ENCODE measurements around the gene ARHGEF38.

The ARHGEF38 gene

DNA sequence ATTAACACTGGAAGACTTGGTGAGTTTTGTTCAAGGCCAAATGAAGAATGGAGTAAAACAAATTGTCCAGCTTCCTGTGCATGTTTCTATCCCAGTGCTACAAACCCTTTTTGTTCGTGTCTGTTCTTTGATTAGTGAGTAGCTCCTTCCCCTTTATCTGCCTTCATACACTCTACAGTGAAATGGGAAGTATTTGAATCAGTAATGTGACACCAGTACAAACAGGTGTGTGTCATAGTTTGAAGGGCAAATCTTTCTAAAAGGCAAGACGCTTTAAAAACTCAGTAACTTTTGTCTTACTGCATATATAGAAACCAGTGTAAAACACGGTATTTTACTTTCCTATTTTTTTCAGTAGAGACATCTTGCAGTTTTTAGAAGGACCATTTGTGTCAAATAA lies 5.9 kb downstream of the ARHGEF38 start:
- DNase-seq (ENCODE audit: low spot score) = no peak

DNA sequence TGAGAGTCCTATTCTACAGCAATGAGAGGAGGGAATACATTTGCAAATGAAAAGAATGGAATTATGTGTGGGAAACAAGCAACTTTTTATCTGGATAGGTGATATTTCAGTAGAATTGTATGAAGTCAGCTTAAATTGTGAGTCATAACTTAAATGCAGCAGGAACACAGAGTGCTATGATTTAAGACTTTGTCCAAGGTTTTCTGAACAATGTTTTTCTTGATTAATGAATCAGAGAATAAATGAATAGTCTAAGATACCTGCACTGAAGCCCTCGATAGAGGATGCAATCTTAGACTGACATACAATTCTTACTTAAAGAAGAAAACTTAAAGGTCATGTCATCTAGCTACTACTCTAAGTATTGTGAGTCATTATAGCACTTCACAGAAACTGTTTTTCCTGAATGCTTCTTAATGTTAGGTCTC lies 8.0 kb downstream of the ARHGEF38 start:
- DNase-seq (ENCODE audit: low spot score) = no peak

DNA sequence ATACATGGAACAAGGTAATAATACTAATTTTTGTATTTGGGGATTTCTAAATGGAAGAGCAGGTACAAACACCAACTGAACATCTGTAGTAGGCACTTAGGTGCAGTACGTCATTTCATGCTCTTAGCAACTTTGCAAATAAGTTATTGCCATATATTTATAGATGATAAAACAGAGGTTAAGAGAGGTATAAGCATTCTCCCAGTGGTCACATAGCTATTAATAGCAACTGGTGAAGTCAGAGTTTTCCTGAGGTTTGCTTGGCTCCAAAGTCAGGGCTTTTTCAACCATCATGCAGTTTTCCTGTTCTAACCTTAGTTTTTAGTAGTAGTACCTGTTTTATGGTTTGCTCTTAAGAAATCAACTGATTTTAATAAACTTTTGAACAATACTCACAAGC lies 10.9 kb downstream of the ARHGEF38 start:
- no peak for DNase-seq (ENCODE audit: low spot score)

DNA sequence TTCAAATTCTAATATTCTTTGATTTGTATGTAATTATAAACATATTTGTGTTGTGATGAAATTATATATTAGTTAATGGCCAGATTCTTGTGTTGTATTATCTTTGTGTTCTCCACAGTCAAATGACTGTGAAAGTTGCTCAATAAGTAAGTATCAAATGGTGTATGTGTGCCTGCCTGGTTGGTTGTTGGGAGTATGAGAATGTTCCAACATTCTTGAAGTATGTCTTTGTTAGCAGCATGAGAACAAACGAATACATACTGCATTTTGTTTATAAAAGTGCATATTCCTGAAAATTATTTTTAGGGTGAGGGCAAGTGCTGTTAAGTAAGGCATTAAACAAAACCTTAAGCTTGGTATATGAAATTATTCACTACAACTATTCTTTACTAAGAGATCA lies 16.2 kb downstream of the ARHGEF38 start:
- no peak for DNase-seq (ENCODE audit: low spot score)

DNA sequence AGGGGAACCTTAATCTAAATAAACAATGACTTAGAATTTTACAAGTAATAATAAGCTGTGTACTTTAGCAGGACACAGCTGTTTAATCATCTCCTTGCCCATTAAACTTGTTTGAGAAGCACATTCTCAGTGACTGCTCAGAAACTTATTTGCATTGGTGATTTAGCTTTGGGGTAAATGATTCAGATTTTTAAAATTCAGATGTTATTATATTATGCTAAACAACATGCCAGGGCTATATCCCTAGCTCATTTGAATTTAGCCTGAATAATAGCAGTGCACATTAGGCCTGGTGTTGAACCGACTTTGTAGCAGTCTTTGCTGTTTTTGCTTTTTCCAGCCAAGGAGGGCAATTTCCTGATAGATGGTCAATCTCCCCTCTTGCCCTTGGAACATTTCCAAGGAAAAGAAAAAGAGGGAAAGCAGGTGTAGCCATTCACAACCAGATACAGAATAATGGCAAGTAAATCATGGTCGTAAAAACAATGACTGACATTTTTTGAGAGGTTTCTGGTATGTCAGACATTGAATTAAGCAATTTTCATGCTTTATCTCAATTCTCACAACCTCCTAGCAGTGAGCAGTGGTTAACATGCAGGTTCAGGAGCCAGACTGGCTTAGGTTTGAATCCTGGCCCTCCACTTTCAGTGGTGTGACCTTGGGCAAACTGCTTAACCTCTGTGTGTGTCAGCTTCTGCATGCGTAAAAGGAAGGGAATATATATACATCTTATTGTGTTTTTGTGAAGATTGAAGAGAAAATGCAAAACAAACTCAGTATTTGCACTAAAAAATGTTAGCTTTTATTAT lies 16.8 kb downstream of the ARHGEF38 start:
- no peak for DNase-seq (ENCODE audit: low spot score)

DNA sequence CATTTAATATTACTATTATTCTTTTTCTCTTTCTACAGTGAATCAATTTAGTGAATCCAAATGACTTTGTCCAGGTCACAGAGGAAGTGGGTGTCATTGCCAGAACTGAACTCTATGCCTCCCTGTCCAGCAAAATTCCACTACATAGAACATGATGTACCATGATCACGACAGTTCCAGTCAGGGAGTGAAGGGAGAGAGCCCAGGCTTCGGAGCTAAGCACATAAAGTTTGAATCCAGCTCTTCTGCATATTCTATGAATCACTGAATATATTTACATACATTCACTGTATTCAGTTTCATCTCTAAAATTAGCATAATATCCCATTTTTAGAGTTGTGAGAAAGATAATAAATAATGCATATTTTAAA lies 17.4 kb downstream of the ARHGEF38 start:
- no peak for DNase-seq (ENCODE audit: low spot score)

DNA sequence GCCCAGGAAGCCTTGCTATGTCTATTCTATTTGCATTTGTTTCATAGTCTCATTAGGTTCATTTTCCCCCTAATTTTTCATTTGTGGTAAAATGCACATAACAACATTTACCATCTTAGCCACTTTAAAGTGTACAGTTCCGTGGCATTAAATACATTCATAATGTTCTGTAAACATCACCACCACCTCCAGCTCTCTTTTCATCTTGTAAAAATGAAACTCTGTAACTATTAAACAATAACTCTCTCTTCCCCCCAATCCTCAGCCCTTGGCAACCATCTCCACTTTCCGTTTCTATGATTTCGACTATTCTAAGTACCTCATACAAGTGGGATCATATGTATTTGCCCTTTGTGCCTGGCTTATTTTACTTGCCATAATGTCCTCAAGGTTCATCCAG lies 19.9 kb downstream of the ARHGEF38 start:
- DNase-seq (ENCODE audit: low spot score) = no peak

DNA sequence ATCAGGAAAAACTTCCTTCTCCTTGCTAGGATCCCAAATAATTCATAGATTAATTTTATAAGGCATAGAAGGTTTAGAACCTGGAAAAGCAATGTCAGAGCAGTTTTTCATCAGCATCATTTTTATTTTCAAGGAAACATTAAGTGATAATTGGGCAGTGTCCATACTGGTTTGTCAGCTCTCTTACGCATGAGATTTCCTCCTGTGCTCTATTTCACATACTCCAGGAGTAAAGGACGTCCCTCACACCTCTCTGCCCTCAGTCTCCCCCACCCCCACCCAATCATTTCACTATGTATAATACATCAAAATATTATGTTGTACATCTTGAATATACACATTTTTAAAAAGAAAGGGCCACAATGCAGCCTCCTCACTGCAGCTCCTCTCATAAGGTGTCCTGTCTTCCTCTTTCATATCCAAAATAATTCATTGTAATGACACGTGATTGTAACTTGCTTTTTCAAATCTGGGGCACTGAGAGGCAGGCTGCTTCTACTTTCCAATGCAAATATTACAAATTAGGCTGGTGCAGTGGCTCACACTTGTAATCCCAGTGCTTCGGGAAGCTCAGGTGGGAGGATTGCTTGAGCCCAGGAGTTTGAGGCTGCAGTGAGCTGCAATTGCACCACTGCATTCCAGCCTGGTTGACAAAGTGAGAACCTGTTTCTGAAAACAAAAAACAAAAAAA lies 34.4 kb downstream of the ARHGEF38 start:
- no peak for DNase-seq (ENCODE audit: low spot score)

DNA sequence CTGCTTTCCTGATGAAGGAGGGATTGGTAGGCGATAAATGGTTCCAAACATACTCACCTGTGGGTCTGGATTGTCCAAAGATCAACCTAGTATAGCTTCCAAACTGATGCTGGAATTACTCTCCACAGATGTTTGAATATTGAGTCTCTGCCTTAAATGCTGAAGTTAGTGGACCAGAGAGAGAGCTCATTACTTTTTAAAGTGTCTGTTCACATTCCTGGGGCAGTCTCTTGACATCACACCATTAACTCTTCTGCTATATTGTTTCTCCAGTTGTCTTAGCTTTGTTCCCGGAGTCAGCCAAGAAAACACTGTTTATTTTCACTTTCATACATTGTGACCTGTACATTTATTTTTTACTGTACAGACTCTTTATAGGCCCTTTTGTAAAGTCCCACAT lies 35.4 kb downstream of the ARHGEF38 start:
- DNase-seq (ENCODE audit: low spot score) = no peak

DNA sequence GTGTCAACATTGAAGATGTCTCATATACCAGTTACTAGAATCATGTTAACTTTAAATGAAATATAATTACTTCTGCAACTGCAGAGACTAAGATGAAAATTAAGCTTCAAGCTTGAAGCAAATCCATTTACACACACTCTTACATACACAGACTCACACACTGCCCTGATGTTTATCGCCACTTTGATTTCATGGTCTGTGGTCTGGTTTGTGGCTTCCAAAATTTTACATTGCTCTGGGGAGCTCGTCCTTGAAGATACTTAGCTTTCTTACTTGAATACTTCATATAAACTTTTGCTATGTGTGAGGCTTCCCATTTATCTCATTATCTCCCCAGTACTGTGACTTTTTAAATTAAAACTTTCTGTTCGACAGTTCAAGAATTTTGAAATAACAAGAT lies 35.8 kb downstream of the ARHGEF38 start:
- DNase-seq (ENCODE audit: low spot score) = no peak

DNA sequence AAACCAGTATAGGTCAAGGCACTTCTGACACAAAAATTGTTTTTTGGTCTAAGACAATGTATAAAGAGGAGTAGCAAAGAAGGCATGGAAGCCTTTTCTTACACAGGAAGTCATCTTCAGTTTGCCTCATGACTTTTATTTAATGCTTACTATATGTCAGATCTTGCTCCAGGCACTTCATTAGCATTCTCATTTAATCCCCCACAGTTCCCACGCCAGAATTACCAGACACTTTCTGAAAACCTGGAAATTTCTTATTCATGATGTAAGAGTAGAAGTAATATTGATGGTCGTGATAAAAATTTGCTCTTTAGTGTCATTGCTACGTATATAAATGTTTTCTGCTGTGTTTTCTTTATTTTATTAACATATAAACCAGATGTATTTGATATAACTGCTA lies 39.2 kb downstream of the ARHGEF38 start:
- DNase-seq (ENCODE audit: low spot score) = no peak

DNA sequence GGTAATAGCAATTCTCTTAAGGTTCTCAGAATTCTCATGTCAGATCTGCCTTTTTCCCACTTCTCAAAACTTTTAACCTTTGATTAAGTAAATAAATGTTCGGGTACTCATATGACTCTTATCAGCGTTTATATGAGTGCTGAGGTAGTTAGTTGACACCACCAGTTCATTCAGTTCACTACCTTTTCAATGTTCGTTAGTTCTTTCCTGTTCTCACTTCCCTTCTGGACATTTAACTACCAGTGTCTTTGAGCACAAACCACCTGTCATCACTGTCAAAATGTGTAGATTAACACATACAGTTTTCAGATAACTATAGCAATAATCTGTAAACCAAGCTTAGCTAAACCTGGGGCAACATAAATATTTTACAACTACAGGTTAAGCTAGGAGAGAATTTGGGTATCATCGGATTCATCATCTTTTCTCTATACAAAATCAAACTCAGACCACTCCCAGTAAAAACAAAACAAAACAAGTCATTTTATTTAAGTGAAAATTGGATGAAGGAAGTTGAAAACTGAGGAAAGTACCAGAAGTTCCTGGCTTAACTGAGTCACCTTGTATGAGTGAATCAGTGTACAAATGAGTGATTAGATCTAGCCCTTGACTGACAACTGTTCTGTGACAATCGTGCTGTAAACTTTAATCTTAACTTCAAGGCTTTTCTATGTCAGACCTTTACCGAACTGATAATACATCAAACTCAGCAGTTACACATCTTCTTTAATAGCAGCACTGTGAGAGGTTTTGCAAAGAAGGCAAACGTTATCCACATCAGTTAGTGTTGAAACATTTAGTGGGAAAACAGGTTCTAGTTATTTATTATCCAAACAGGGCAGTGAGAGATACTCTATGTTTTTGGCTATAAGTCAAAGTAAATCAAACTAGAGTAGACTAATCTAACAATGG lies 41.9 kb downstream of the ARHGEF38 start:
- DNase-seq (ENCODE audit: low spot score) = no peak

DNA sequence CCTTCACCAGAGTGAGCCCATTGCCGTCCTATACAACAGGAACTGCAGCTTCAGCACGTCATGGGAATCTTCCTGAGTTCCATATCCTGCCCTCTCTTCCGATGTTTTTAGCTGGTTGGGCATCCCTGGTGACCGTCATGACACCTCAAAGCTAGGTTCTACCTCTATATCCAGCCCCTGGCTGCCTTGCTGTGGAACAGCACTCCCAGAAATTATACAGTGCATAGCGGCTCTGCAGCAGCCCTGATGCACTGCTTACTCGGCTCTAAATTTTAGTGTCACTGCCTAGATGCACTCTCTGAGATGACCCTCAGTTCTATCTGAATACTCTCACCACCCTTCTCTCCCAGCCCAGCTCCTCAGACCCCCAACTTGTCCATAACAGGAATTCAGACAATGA lies 44.3 kb downstream of the ARHGEF38 start:
- DNase-seq (ENCODE audit: low spot score) = no peak

DNA sequence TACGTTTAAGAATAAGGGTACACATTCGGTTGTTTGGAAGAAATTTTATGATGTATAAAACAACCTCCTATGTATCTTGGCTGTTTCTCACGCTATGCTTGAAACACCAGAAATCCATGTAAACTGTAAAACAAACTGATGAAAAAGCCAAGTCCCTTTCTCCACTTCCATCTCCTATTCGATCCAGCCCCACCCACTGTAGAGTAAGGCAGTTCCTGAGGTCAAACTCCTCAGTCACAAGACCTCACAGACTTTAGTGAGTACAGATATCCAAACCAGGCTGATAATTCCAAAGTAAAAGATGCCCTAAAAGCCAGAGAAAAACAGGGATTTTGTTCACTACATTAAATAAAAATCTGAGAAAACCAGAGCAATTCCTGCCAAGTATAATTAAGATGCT lies 45.6 kb downstream of the ARHGEF38 start:
- DNase-seq (ENCODE audit: low spot score) = no peak

DNA sequence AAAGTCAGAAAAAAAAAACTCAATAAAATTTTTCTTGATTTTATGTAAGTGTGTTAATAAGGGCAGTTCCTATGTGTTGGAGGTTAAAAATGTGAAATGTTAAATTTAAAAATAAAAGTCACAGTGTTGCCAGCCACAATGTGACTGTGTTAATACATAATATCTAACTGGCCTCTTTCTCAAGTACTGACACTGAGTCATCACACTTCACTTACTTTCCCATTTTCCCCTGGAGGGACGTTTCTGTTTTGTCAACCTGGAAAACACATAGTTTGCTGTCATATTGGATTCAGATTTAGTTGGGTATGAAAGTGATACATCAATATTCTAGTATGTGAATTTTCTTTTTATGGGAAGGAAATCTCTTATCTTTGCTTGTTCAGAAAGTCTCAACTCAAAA lies 46.4 kb downstream of the ARHGEF38 start:
- no peak for DNase-seq (ENCODE audit: low spot score)

DNA sequence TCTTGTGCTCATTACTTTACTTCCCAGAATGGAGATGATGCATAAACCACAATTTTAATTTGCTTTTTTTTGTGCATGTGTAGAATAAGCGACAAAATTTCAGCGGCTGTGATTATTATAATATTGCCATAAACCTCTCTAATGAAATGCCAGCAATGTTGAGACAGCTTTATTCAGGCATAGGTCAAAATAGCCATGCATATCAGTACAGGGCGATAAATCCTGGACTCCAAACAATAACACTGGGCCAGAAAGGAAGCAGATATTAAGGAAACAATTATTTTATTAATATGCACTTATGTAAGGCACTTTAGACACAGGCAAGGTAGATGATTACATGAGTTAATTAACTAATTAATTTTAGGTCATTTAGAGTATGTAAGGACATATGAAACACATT lies 47.1 kb downstream of the ARHGEF38 start:
- no peak for DNase-seq (ENCODE audit: low spot score)

DNA sequence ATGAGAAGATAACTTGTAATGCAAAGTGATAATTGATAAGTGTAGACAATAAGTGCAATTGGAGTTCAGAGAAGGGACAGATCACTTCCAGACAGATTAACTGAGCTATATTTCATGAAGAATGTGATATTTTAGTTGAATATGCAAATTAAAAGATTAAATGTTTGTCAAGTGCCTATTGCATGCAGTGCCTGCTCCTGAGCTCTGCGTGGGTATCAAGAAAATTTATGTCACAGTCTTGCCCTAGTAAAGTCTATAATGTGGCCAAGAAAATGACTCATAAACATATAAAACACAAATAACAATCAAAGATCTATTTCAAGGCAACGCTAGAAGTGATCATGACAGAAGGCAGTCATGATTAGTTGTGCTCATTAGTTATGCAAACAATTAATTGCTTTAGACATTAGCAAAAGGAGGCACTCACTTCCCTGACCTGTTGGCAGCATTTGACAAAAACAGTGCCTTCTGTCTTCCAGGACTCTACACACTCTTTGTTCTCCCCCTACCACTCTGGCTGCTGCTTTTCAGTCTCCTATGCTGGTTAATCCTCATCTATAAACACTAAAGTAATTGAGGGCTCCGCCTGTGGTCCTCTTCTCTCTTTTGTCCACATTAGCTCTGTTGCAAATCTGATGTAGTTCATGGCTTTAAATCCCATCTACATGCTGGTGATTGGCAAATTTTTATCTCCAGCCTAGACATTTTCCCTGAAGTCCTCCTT lies 47.7 kb downstream of the ARHGEF38 start:
- DNase-seq (ENCODE audit: low spot score) = no peak

DNA sequence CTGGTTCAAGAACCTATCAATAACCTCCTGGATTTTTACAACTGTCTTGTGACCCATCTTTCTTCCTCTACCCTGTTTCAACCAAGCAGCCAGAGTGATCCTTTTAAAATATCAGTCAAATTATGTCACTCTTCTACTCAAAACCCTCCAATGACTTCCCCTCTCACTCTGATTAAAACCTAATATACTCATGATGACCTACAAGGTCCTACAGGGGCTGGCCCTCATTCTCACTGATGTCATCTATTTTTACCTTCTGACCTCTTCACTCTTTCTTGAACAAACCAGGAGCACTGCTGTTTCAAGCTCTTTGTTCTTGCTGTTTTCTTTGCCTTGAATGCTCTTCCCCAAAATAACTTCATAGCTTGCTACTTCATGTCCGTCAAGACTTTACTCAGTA lies 48.5 kb downstream of the ARHGEF38 start:
- DNase-seq (ENCODE audit: low spot score) = no peak

DNA sequence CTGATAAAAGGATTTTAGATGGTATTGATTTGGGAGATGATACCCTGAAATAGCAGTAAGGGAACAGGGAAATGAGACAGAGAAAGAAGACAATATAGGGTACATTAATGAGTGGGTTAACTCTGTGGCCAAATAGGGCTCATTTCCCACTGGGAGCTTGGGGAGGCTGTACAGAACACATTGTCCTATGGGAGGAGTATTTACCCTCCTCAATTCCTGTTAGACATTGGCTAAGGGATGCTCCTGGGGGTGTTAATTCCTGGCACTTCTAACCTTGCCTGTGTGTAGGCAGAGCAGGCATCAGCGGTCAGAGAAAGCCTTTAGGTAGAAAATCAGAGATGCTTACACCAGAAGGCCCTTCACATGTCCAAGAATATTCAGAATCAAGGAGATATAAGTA lies 49.0 kb downstream of the ARHGEF38 start:
- DNase-seq (ENCODE audit: low spot score) = no peak

DNA sequence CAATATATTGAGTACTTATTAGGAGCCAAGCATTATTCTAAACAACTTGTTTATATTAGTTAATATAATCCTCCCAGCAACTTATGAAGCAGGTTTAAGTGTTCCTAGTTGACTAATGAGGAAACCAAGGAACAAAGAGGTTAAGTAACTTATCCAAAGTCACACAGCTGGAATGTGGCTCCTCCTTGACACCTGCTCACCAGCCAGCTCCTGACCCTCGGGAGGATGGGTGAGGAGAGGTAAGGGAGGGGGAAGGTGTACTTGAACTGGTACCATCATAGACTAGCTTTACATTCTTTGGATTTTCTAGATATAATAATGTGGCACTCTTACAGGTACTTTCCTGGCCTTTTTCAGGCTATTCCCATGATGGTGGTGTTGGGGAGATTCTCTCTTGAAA lies 50.7 kb downstream of the ARHGEF38 start:
- DNase-seq (ENCODE audit: low spot score) = no peak

DNA sequence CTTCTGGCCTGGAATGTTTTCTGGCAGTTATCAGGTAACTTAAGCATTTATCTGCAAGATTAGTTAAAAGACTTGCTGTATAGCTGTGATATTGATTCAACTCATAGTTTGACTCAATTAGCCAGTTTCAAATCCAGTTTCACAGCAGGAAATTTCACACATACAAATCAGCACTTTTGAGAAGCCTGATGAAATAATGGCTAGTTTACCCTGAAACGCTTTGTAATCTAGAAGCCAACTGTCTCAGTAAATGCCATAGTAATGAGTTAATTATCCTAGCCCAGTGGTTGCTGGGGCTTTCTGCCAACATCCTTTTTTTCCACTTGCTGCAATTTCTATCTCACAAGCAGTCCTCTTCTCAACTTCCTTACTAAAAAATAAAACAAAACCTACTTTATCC lies 53.1 kb downstream of the ARHGEF38 start:
- DNase-seq (ENCODE audit: low spot score) = no peak

DNA sequence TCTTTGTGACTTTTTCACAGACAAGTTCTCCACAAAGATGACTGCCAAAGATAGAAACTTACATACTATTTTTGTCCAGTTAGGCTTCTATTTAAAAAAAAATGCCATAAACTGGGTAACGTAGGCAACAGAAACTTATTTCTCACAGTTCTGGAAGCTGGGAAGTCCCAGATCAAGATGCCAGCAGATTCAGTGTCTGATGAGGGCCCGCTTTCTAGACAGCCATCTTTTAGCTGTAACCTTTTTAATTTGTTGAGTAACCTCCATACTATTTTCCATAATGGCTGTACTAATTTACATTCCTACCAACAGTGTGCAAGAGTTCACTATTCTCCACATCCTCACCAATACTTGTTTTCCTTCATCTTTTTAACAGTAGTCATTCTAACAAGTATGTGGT lies 55.5 kb downstream of the ARHGEF38 start:
- DNase-seq (ENCODE audit: low spot score) = no peak

All from left forelimb (tissue), 1 donor.